GM23338 (cell line): Measurements from ENCODE around the gene USP7.

Experiments used
- CTCF ChIP-seq, 2 experiments: fragments of 200-600 bp in 1 of 2; sonication (generic) in 1 of 2; conservative IDR thresholded peaks; 2 replicates each; pipeline versions ENCODE4 v1.5.1 to v1.6.1; 2016 to 2017; ENCODE audit warnings: antibody characterized with exemption in 2 of 2, low read depth in 2 of 2, mild to moderate bottlenecking in 2 of 2, moderate library complexity in 1 of 2
- REST ChIP-seq: IDR thresholded peaks from one replicate; pipeline ENCODE4 v1.6.1; 2018; ENCODE audit warnings: antibody characterized with exemption; ENCODE audit not compliant: unreplicated experiment

GRCh38 chr16:8853150-8853549 is 110.6 kb downstream of the USP7 start:
- TF ChIP-seq CTCF (conservative IDR thresholded peaks at IDR 0.05; ENCODE audit: low read depth in 2 of 2) = no peak
- TF ChIP-seq REST = no peak
